GM12872 (cell line): Measurements from ENCODE around the gene NRG3.

Source experiments
- CTCF ChIP-seq: IDR thresholded peaks from 3 replicates; pipeline ENCODE4 v1.5.1; 2011; ENCODE audit warnings: low read depth, mild to moderate bottlenecking, low read length, moderate library complexity; ENCODE audit not compliant: insufficient read depth

Gene NRG3

GRCh38 chr10:82742898-82743297 is 867.9 kb downstream of the NRG3 start:
- TF ChIP-seq CTCF, result no peak

GRCh38 chr10:82750538-82750937 is 875.5 kb downstream of the NRG3 start:
- no peak for TF ChIP-seq CTCF

GRCh38 chr10:82757397-82757796 is 882.4 kb downstream of the NRG3 start:
- no peak for TF ChIP-seq CTCF

- no peak for TF ChIP-seq CTCF
Measured at GRCh38 chr10:82757901-82758300, 882.9 kb downstream of the NRG3 start.

GRCh38 chr10:82759050-82759449 is 884.1 kb downstream of the NRG3 start:
- no peak for TF ChIP-seq CTCF

GRCh38 chr10:82762641-82763040 is 887.6 kb downstream of the NRG3 start:
- no peak for TF ChIP-seq CTCF

GRCh38 chr10:82768040-82768439 is 893.0 kb downstream of the NRG3 start:
- TF ChIP-seq CTCF, result no peak

- no peak for TF ChIP-seq CTCF
Measured at GRCh38 chr10:82778908-82779307, 903.9 kb downstream of the NRG3 start.
